ENCODE data around the gene EXOC5.
"Not testable (repeated sequence)": the region's sequence is repeated elsewhere in the genome, so short reads cannot be mapped to it uniquely, and the experiment has no call there.

Gene EXOC5

DNA sequence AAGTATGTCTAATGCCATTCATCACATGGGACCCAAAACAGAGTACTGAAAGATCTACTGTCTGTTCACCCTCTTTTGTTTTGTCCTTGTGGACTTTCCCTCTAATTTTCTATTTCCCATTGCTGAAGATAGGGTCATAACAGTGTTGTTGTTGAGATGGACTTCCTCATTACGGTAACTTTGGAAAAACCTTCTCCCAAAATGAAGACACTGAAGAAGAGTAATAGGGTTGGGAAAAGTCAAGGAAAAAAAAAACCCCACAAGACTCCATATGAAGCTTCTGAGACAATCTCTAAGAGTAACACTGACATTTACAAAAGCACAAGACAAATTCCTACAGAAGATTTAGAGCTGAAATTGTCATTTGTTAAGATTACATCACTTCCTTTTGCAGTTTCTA, 36.7 kb downstream of the EXOC5 start:
- no peak overlapping the region for H3K4me3 ChIP-seq (ENCODE audit: control insufficient read depth in 1 of 7, extremely low read depth in 1 of 7, insufficient read depth in 4 of 7, low read depth in 2 of 7, low read length in 6 of 7)
- H3K9me3 ChIP-seq (ENCODE audit: control extremely low read depth in 1 of 5, control insufficient read depth in 4 of 5, insufficient read depth in 2 of 5, low read depth in 1 of 5, low read length in 4 of 5), result no peaks in the 10 kb centered on the region
- no peak for DNase-seq
- H3K36me3 ChIP-seq (ENCODE audit: control insufficient read depth in 4 of 4, insufficient read depth in 4 of 4, low read length in 3 of 4), result peaks cover 3 to 48% (median 23%) of the 10 kb centered on the region in 4 experiments
- ChIA-PET CTCF (interaction anchor here (0.8 kb wide), 1 partner anchor 520 kb away, joined by 3 read pairs; no protein-coding TSS in a partner anchor), POLR2A (no interaction called here)
- H3K4me1 ChIP-seq (ENCODE audit: control extremely low read depth in 1 of 4, control insufficient read depth in 4 of 4, insufficient read depth in 4 of 4, low read length in 3 of 4), result no peaks in the 10 kb centered on the region
- H3K27me3 ChIP-seq (replicated peaks in 2 of 5; ENCODE audit: control insufficient read depth in 4 of 5, insufficient read depth in 5 of 5, low read length in 4 of 5), result no peaks in the 10 kb centered on the region
- no CpG with 5 or more reads among the region's 1 CpG for WGBS (ENCODE audit: insufficient coverage)
- no peak overlapping the region for H3K27ac ChIP-seq (ENCODE audit: insufficient read depth in 1 of 2, low read depth in 1 of 2, low read length in 2 of 2, poor library complexity in 1 of 2, severe bottlenecking in 2 of 2)

- POLR2A ChIA-PET; H3K27me3 ChIP-seq (replicated peaks in 2 of 5; ENCODE audit: control insufficient read depth in 4 of 5, insufficient read depth in 5 of 5, low read length in 4 of 5); DNase-seq; H3K4me3 ChIP-seq (ENCODE audit: control insufficient read depth in 1 of 7, extremely low read depth in 1 of 7, insufficient read depth in 4 of 7, low read depth in 2 of 7, low read length in 6 of 7); H3K9me3 ChIP-seq (ENCODE audit: control extremely low read depth in 1 of 5, control insufficient read depth in 4 of 5, insufficient read depth in 2 of 5, low read depth in 1 of 5, low read length in 4 of 5); H3K27ac ChIP-seq (ENCODE audit: insufficient read depth in 1 of 2, low read depth in 1 of 2, low read length in 2 of 2, poor library complexity in 1 of 2, severe bottlenecking in 2 of 2); H3K4me1 ChIP-seq (ENCODE audit: control extremely low read depth in 1 of 4, control insufficient read depth in 4 of 4, insufficient read depth in 4 of 4, low read length in 3 of 4): not testable (repeated sequence)
- CTCF ChIA-PET, result interaction anchor here (0.8 kb wide), 1 partner anchor 64 kb away, joined by 3 read pairs; no protein-coding TSS in a partner anchor
- WGBS (ENCODE audit: insufficient coverage), result no CpG with 5 or more reads among the region's 2 CpGs
- peaks cover 6 to 41% (median 17%) of the 10 kb centered on the region in 4 experiments for H3K36me3 ChIP-seq (ENCODE audit: control insufficient read depth in 4 of 4, insufficient read depth in 4 of 4, low read length in 3 of 4)
These were observed 40.4 kb downstream of the EXOC5 start for GRCh38 chr14:57228320-57228719.

GRCh38 chr14:57227083-57227482, 41.6 kb downstream of the EXOC5 start:
- POLR2A ChIA-PET, result no interaction called here
- Histone ChIP-seq H3K36me3 (ENCODE audit: control insufficient read depth in 4 of 4, insufficient read depth in 4 of 4, low read length in 3 of 4) (peaks cover 4 to 31% (median 12%) of the 10 kb centered on the region in 4 experiments), H3K27ac (ENCODE audit: insufficient read depth in 1 of 2, low read depth in 1 of 2, low read length in 2 of 2, poor library complexity in 1 of 2, severe bottlenecking in 2 of 2) (no peak overlapping the region), H3K9me3 (ENCODE audit: control extremely low read depth in 1 of 5, control insufficient read depth in 4 of 5, insufficient read depth in 2 of 5, low read depth in 1 of 5, low read length in 4 of 5) (no peaks in the 10 kb centered on the region), H3K4me1 (ENCODE audit: control extremely low read depth in 1 of 4, control insufficient read depth in 4 of 4, insufficient read depth in 4 of 4, low read length in 3 of 4) (no peaks in the 10 kb centered on the region), H3K4me3 (ENCODE audit: control insufficient read depth in 1 of 7, extremely low read depth in 1 of 7, insufficient read depth in 4 of 7, low read depth in 2 of 7, low read length in 6 of 7) (no peak overlapping the region), H3K27me3 (replicated peaks in 2 of 5; ENCODE audit: control insufficient read depth in 4 of 5, insufficient read depth in 5 of 5, low read length in 4 of 5) (no peaks in the 10 kb centered on the region)
- CTCF ChIA-PET, result no interaction called here
- DNase-seq, result no peak
- WGBS (ENCODE audit: insufficient coverage), result 100% methylated on average over 1 of the region's 2 CpGs

GRCh38 chr14:57221931-57222330, 46.8 kb downstream of the EXOC5 start:
- no peaks in the 10 kb centered on the region for H3K9me3 ChIP-seq (ENCODE audit: control extremely low read depth in 1 of 5, control insufficient read depth in 4 of 5, insufficient read depth in 2 of 5, low read depth in 1 of 5, low read length in 4 of 5)
- no peak overlapping the region for H3K4me3 ChIP-seq (ENCODE audit: control insufficient read depth in 1 of 7, extremely low read depth in 1 of 7, insufficient read depth in 4 of 7, low read depth in 2 of 7, low read length in 6 of 7)
- H3K4me1 ChIP-seq (ENCODE audit: control extremely low read depth in 1 of 4, control insufficient read depth in 4 of 4, insufficient read depth in 4 of 4, low read length in 3 of 4), result no peaks in the 10 kb centered on the region
- H3K27me3 ChIP-seq (replicated peaks in 2 of 5; ENCODE audit: control insufficient read depth in 4 of 5, insufficient read depth in 5 of 5, low read length in 4 of 5), result no peaks in the 10 kb centered on the region
- no peak for DNase-seq
- 100% methylated on average over 1 of the region's 3 CpGs for WGBS (ENCODE audit: insufficient coverage)
- CTCF ChIA-PET, result interaction anchor here (1.2 kb wide), 1 partner anchor 16 kb away, joined by 3 read pairs; no protein-coding TSS in a partner anchor
- H3K36me3 ChIP-seq (ENCODE audit: control insufficient read depth in 4 of 4, insufficient read depth in 4 of 4, low read length in 3 of 4), result peaks cover 6 to 28% (median 20%) of the 10 kb centered on the region in 4 experiments
- no peak overlapping the region for H3K27ac ChIP-seq (ENCODE audit: insufficient read depth in 1 of 2, low read depth in 1 of 2, low read length in 2 of 2, poor library complexity in 1 of 2, severe bottlenecking in 2 of 2)
- POLR2A ChIA-PET, result interaction anchor here (0.7 kb wide), 1 partner anchor 84 kb away, joined by 3 read pairs; no protein-coding TSS in a partner anchor

GRCh38 chr14:57212919-57213318, 55.8 kb downstream of the EXOC5 start:
- Histone ChIP-seq H3K4me1 (ENCODE audit: control extremely low read depth in 1 of 4, control insufficient read depth in 4 of 4, insufficient read depth in 4 of 4, low read length in 3 of 4) (no peaks in the 10 kb centered on the region), H3K27ac (ENCODE audit: insufficient read depth in 1 of 2, low read depth in 1 of 2, low read length in 2 of 2, poor library complexity in 1 of 2, severe bottlenecking in 2 of 2) (no peak overlapping the region), H3K27me3 (replicated peaks in 2 of 5; ENCODE audit: control insufficient read depth in 4 of 5, insufficient read depth in 5 of 5, low read length in 4 of 5) (no peaks in the 10 kb centered on the region), H3K4me3 (ENCODE audit: control insufficient read depth in 1 of 7, extremely low read depth in 1 of 7, insufficient read depth in 4 of 7, low read depth in 2 of 7, low read length in 6 of 7) (no peak overlapping the region), H3K36me3 (ENCODE audit: control insufficient read depth in 4 of 4, insufficient read depth in 4 of 4, low read length in 3 of 4) (peaks cover 12 to 47% (median 26%) of the 10 kb centered on the region in 4 experiments), H3K9me3 (ENCODE audit: control extremely low read depth in 1 of 5, control insufficient read depth in 4 of 5, insufficient read depth in 2 of 5, low read depth in 1 of 5, low read length in 4 of 5) (no peaks in the 10 kb centered on the region)
- POLR2A ChIA-PET, result no interaction called here
- WGBS (ENCODE audit: insufficient coverage), result 83% methylated on average over 1 of the region's 2 CpGs
- CTCF ChIA-PET, result interaction anchor here (0.6 kb wide), 1 partner anchor 1253 kb away, joined by 3 read pairs; no protein-coding TSS in a partner anchor
- no peak for DNase-seq

DNA sequence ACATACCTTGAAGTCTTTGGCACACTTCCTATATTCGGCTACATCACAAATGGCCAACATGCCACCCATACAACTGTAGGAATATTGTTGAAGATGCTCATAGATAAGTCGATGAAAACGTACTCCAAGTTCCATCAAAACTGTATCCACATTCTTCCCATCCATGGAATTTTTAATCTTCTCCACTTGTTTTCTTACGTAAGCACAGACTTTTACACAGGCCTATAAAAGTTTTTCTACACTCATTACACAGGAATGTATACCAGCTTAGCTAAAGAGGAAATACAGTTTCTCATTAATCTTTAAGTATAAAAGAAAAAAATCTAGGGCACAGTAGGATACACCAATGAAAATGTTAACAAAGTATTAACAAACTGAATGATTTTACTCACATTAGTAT, 59.1 kb downstream of the EXOC5 start:
- WGBS (ENCODE audit: insufficient coverage), result 100% methylated on average over 1 of the region's 4 CpGs
- no peak for DNase-seq
- CTCF ChIA-PET, result no interaction called here

DNA sequence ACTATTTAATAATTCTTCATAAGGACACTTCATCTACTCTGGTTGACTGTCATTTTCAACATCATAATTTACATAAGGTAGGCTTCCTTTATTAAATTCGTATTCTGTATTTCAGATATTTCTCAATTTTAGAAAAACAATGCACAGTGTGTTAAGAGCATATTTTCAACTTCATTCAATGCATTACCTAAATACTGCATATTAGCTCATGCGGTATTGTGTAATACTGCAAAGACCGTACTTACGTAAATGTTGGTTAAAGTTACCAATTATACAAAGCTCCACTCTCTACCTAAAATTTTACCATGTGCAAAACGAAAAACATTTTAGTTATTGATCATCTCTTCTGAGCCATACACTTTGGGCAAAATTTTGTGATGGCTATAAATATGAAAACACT, 62.8 kb downstream of the EXOC5 start:
- POLR2A ChIA-PET, result no interaction called here
- CTCF ChIA-PET, result interaction anchor here (1.3 kb wide), 1 partner anchor 16 kb away, joined by 3 read pairs; no protein-coding TSS in a partner anchor

More for the DNA sequence above, 59.1 kb downstream of the EXOC5 start:
- POLR2A ChIA-PET, result no interaction called here
- H3K4me3 ChIP-seq (ENCODE audit: control insufficient read depth in 1 of 7, extremely low read depth in 1 of 7, insufficient read depth in 4 of 7, low read depth in 2 of 7, low read length in 6 of 7), result no peak overlapping the region
- no peaks in the 10 kb centered on the region for H3K9me3 ChIP-seq (ENCODE audit: control extremely low read depth in 1 of 5, control insufficient read depth in 4 of 5, insufficient read depth in 2 of 5, low read depth in 1 of 5, low read length in 4 of 5)
- H3K36me3 ChIP-seq (ENCODE audit: control insufficient read depth in 4 of 4, insufficient read depth in 4 of 4, low read length in 3 of 4), result peaks cover 5 to 33% (median 13%) of the 10 kb centered on the region in 4 experiments
- no peaks in the 10 kb centered on the region for H3K27me3 ChIP-seq (replicated peaks in 2 of 5; ENCODE audit: control insufficient read depth in 4 of 5, insufficient read depth in 5 of 5, low read length in 4 of 5)
- no peak overlapping the region for H3K27ac ChIP-seq (ENCODE audit: insufficient read depth in 1 of 2, low read depth in 1 of 2, low read length in 2 of 2, poor library complexity in 1 of 2, severe bottlenecking in 2 of 2)
- no peaks in the 10 kb centered on the region for H3K4me1 ChIP-seq (ENCODE audit: control extremely low read depth in 1 of 4, control insufficient read depth in 4 of 4, insufficient read depth in 4 of 4, low read length in 3 of 4)

More for the DNA sequence above, 62.8 kb downstream of the EXOC5 start:
- Histone ChIP-seq H3K9me3 (ENCODE audit: control extremely low read depth in 1 of 5, control insufficient read depth in 4 of 5, insufficient read depth in 2 of 5, low read depth in 1 of 5, low read length in 4 of 5) (no peaks in the 10 kb centered on the region), H3K27me3 (replicated peaks in 2 of 5; ENCODE audit: control insufficient read depth in 4 of 5, insufficient read depth in 5 of 5, low read length in 4 of 5) (no peaks in the 10 kb centered on the region), H3K4me3 (ENCODE audit: control insufficient read depth in 1 of 7, extremely low read depth in 1 of 7, insufficient read depth in 4 of 7, low read depth in 2 of 7, low read length in 6 of 7) (no peak overlapping the region), H3K36me3 (ENCODE audit: control insufficient read depth in 4 of 4, insufficient read depth in 4 of 4, low read length in 3 of 4) (peaks cover 0 to 10% (median 1%) of the 10 kb centered on the region in 4 experiments), H3K4me1 (ENCODE audit: control extremely low read depth in 1 of 4, control insufficient read depth in 4 of 4, insufficient read depth in 4 of 4, low read length in 3 of 4) (no peaks in the 10 kb centered on the region), H3K27ac (ENCODE audit: insufficient read depth in 1 of 2, low read depth in 1 of 2, low read length in 2 of 2, poor library complexity in 1 of 2, severe bottlenecking in 2 of 2) (no peak overlapping the region)
- DNase-seq, result no peak
- WGBS (ENCODE audit: insufficient coverage), result 90% methylated on average over 3 of the region's 5 CpGs
